ENCODE measurements around the gene BGN.

- TF ChIP-seq CTCF (IDR thresholded peaks at IDR 0.05; ENCODE audit: low read depth, low read length) = no peak
- TF ChIP-seq EZH2phosphoT487 (IDR thresholded peaks at IDR 0.05; ENCODE audit: low read depth) = no peak
These were observed 20.7 kb downstream of the BGN start for GRCh38 chrX:153515435-153515834.
